M059J (cell line): Measurements from ENCODE around the gene C3orf22. TPM values are rescaled to one million over a fixed set of nuclear protein-coding genes. Genes with fewer than 3 reads are reported as not detected.

Experiments
- DNase-seq: peaks from one replicate; pipeline ENCODE4 v3.0.0-alpha.2; 2012; ENCODE audit warnings: low read depth
- total RNA-seq: library from RNA; depleted of rRNA; stranded (reverse); fragments of >200 nt; shearing (Covaris generic); gene quantifications from 2 replicates; pipeline ENCODE4 v1.2.3, GENCODE V29; 2014; rRNA removed

C3orf22 gene
- total RNA-seq, 1 experiment from 2014 or later, result not detected

GRCh38 chr3:126512916-126513650 is 45.6 kb downstream of the C3orf22 start:
- no peak for DNase-seq

DNA sequence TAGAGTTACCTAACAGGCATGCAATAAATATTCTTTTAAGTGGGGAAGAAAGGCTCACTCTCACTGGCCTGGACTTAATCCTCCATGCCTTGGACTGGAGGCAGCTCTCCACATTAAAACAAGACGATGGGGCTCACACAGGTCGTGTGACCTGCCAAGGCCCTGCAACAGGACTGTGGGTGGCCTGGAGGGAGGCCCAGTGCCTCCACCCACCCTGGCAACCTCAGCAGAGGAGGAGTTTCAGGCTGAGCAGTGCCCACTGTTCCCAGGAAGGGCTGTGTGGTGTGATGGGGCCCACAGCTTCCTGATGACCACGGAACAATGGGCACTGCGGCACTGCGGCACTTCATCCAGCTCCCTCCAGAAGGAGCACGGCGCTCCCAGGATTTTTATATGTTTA is 46.7 kb downstream of the C3orf22 start:
- DNase-seq, result no peak

DNA sequence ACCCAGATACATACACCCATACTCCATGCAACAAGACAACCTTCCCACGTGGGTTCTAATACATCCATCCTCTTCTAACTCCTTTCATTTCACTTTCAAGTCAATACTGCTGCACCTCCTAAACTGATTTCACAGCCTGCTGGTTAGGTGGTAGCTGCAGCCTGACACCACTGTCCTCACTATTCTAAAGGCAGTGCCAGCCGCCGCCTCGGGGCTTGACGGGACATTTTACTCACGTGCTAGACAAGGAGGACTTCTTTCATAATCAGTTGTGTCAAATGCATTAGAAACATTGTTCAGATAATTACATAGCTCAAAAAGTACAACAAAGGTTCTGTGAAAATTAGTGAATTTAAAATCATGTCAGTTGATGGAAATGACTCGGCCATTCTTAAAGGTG is 47.4 kb downstream of the C3orf22 start:
- no peak for DNase-seq

DNA sequence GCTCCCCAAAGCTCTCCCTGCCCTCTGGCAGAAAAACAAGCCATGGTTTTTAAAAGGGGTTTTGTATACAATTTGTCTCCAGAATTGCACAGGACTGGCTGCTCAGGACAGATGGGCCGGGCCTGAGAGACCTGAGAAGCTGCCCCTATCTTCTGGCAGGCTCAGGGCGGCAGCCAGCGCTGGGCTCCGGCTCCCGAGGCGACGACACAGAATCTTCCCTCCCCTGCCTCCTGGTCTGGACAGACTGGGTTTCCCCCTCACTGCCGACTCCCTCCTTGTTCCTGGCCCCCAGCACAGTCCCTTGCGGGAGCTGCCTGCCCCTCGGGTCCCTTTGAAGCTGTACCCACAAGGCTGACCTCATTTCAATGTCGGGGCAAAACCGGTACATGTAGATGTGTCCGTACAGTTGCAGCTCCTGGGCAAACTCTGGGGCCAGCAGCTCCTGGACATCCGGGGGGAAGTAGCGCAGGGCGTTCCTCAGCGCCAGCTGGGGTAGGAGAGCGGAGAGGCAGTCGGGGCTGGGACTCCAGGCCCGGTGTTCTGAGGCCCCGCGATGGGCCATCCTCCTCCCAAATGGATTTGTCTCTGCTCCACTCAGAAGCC is 48.3 kb downstream of the C3orf22 start:
- DNase-seq, result no peak

DNA sequence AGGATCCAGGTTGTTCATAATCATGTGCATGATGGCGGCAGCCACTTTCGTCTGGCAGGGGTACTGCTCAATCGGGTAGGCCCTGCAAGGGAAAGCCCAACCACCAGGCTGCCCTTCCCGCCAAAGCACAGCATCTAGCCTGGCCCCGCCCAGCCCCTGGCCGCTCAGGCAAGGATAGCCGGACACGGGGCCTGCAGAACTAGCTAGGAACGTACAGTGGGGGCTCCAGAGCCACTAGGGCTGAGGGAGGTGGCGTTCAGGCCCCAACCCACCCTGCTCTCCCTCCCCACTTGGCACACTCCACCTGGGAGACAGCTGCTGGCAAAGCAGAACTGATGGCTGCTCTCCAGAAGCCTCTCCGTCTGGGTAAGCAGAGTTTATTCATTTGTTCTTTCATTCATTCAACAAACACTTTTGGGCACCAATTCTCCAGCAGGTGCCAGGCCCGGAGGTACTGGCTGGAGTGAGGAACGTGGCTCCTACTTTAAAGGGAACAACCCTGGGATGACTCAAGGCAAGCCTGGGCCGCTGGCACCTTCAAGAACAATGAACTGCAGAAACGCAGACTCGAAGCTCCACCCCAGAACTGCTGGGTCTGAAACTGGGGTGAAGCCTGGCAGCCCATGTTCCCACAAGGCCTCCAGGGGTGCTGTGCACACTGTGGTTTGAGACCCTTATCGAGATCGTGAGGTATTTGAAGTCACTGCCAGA is 49.0 kb downstream of the C3orf22 start:
- peak; percentile 34 for DNase-seq

DNA sequence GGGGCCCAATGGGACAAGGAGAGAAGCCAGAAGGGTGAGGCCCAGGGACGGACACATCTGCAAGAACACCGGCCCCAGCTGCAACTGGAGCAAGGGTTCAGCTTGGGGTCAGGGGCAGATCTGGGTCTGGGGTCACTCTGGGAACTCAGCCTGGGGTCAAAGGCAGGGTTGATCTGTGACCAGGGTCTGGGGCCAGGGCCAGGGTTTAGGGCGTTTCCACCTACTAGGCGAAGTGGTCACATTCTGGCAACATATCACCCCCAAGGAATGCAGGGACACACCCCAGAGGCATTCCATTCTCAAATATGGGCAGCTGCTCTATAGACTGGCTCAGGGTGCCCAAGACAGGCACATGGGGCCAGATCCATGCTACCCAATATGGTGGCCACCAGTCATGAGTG is 50.2 kb downstream of the C3orf22 start:
- DNase-seq, result peak; percentile 55

- DNase-seq, result no peak
Measured at GRCh38 chr3:126507886-126508285, 50.8 kb downstream of the C3orf22 start.

DNA sequence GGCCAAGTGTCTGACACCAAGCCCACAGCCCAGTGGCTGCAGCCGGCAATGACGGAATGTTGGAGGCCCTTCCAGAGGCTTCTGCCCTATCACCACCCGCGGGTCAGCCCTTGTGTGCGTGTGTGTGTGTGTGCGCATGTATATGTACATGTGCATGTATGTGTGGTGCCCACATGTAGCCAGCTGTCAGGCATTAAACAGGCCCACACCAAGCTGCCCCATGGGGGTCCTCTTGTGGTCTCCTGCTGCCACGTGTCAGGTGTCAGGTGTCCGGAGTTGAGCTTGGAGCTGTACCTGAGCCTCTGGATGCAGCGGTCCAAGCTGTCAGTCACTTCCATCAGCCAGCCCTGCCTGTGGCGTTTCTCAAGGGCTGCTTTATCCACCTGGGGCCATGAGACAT is 55.0 kb downstream of the C3orf22 start:
- no peak for DNase-seq

GRCh38 chr3:126502656-126503055 is 56.1 kb downstream of the C3orf22 start:
- DNase-seq, result no peak

GRCh38 chr3:126501736-126502135 is 57.0 kb downstream of the C3orf22 start:
- DNase-seq, result no peak

DNA sequence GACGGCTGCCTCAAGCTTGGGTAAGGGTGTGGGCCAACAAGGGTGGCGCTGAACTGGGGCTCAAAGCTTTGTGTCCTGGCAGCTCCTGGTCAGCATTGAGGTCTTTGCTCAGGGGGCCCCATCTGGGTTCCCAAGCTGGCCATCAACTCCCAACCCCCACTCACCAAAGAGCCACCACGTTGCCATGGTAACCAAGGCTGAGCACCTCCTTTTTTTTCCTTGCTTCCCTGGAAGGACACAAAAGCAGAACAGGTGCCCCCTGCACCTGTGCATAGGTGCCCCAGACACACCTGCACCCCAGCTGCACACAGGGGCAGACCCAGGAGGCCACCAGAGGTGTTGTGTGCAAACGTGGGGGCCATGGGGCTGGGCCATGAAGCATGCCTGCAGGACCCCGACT is 57.7 kb downstream of the C3orf22 start:
- no peak for DNase-seq

GRCh38 chr3:126500016-126500415 is 58.7 kb downstream of the C3orf22 start:
- DNase-seq, result no peak

Other genes with a start within 250 kb of the C3orf22 start
- 0.10 TPM in 1 of 2 replicates, not detected in the other for gene KLF15, start 201.5 kb downstream of the C3orf22 start, total RNA-seq
- not detected in 2 replicates for gene CFAP100, start 164.0 kb downstream of the C3orf22 start, total RNA-seq
- gene ZXDC, start 83.0 kb downstream of the C3orf22 start, total RNA-seq, result 13.5 and 26.6 TPM in 2 replicates
- 0.02 TPM in 1 of 2 replicates, not detected in the other for gene UROC1, start 41.2 kb downstream of the C3orf22 start, total RNA-seq
- not detected in 2 replicates for gene CHST13, start 34.8 kb downstream of the C3orf22 start, total RNA-seq
- 4.0 and 7.8 TPM in 2 replicates for gene TXNRD3, start 96.2 kb upstream of the C3orf22 start, total RNA-seq
- gene CHCHD6, start 145.3 kb upstream of the C3orf22 start, total RNA-seq, result 18.7 and 18.8 TPM in 2 replicates